ENCODE measurements around the gene ARG2. TPM values are rescaled to one million over a fixed set of nuclear protein-coding genes. Genes with fewer than 3 reads are reported as not detected.
"Not testable (repeated sequence)": the region's sequence is repeated elsewhere in the genome, so short reads cannot be mapped to it uniquely, and the experiment has no call there.

ARG2 gene
- total and polyA plus RNA-seq, 9 of the 15 experiments (the other 6 are each of a cell fraction or from before 2014, with no cell fraction given), result 6.2 to 75.0 (median 17.8) TPM

DNA sequence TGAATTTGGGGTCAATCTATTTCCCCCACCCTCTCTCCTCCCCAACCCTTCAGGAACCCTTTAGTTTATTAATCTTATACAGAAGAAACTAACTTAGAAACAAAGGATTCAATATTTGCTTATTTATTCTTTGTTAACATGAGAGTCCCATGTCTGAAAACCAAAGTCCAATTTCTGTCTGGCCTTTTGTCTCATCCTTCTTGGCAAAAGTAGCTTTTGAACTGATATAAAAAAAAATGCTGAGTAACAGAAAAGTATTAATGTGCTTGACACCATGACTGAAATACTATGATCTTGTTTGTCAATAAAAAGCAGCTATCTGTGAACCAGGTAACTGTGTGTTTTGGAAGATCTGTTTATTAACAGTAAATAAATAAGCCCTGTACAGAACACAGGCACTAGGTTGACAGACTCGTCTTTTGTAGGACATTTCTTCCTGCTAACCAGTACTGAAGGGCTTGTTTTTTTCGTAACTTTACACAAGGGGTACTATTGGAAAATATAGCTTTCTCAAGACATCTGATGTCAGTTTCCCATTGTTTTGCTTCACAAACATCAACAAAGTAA, 30.4 kb upstream of the ARG2 start:
- in situ Hi-C loops (cut with MboI), result loop anchor here (10.0 kb wide), 2 partner anchors 116 to 446 kb away; partner anchors contain the start of gene RDH12
- no peaks in the 10 kb centered on the region for H3K9me3 ChIP-seq (replicated peaks; ENCODE audit: control insufficient read depth, insufficient read depth, low read depth, low read length)
- no peak for DNase-seq (ENCODE audit: extremely low read depth in 1 of 4, low spot score in 3 of 4)
- BruUV-seq (replicated peaks), result TSS peak; percentile 23
- no peaks in the 10 kb centered on the region for H3K79me2 ChIP-seq (ENCODE audit: control insufficient read depth, insufficient read depth, low read length)
- no peak overlapping the region for H3K4me2 ChIP-seq (ENCODE audit: insufficient read depth, low read length)
- ATAC-seq, result no peak
- ChIA-PET POLR2A (interaction anchor here (0.9 to 2.0 kb wide), 2 partner anchors 11 to 115 kb away, joined by 6 to 10 read pairs; partner anchors contain the start of gene PIGH), CTCF (ENCODE audit: low intra/inter-chr PET ratio) (no interaction called here)
- H3K36me3 ChIP-seq (ENCODE audit: control insufficient read depth, insufficient read depth, low read length), result peaks cover 47% of the 10 kb centered on the region; the same call in 2 of the 3 replicates
- FAIRE-seq, result peak; percentile 67
- WGBS (ENCODE audit: insufficient coverage, low coverage, missing lambda C conversion rate), result 26% methylated on average over 2 of the region's 2 CpGs
- H3K4me1 ChIP-seq (replicated peaks in 1 of 2; ENCODE audit: control insufficient read depth in 2 of 2, insufficient read depth in 2 of 2, low read length in 2 of 2), result peaks cover 0 to 8% of the 10 kb centered on the region in 2 experiments; a peak in 2 of 5 replicates
- H3K9ac ChIP-seq (ENCODE audit: insufficient read depth in 1 of 2, low read depth in 2 of 2, low read length in 2 of 2), result no peak overlapping the region; a peak in 1 of 4 replicates
- no peak for TF ChIP-seq ARHGAP35 (IDR thresholded peaks at IDR 0.05; ENCODE audit: partially characterized antibody)
- TF ChIP-seq C11orf30 (IDR thresholded peaks at IDR 0.05; ENCODE audit: low read depth), result peak; percentile 64
- TF ChIP-seq MAFF (IDR thresholded peaks at IDR 0.05; ENCODE audit: low read length), result peak; percentile 35
- TF ChIP-seq XRCC4 (IDR thresholded peaks at IDR 0.05; ENCODE audit: extremely low read depth, insufficient read depth, insufficient read length), result no peak
- TF ChIP-seq POLR3A (IDR thresholded peaks at IDR 0.05; ENCODE audit: borderline replicate concordance, extremely low read depth, insufficient read depth, insufficient read length), result no peak
- TF ChIP-seq TARDBP (IDR thresholded peaks at IDR 0.05), result no peak
- TF ChIP-seq MAFG (tag; conservative IDR thresholded peaks at IDR 0.05), result peak; percentile 43
- peak; percentile 79 for TF ChIP-seq ZNF316 (IDR thresholded peaks at IDR 0.05)
- no peaks in the 10 kb centered on the region for H4K20me1 ChIP-seq (replicated peaks; ENCODE audit: control insufficient read depth, insufficient read depth, low read length)
- no peaks in the 10 kb centered on the region for H3K27me3 ChIP-seq (ENCODE audit: control insufficient read depth in 2 of 2, insufficient read depth in 2 of 2, low read length in 2 of 2)
- no peak overlapping the region for H2AFZ ChIP-seq (ENCODE audit: low read depth, low read length)
- H3K4me3 ChIP-seq, result no peak overlapping the region
- 0 out of 3 replicates have a peak overlapping the region, but pooled peaks have one; percentile 22 for H3K27ac ChIP-seq (ENCODE audit: extremely low read depth, low read depth, low read length)
- intact Hi-C loops (cut with micrococcal nuclease), result no loop called here
- H3K9me1 ChIP-seq (ENCODE audit: control insufficient read depth, insufficient read depth, low read length), result no peaks in the 10 kb centered on the region

GRCh38 chr14:67593650-67594049, 26.1 kb upstream of the ARG2 start:
- H3K9me1 ChIP-seq (ENCODE audit: control insufficient read depth, insufficient read depth, low read length); H3K4me2 ChIP-seq (ENCODE audit: insufficient read depth, low read length); H2AFZ ChIP-seq (ENCODE audit: low read depth, low read length); ATAC-seq; intact Hi-C loops (cut with micrococcal nuclease); H4K20me1 ChIP-seq (replicated peaks; ENCODE audit: control insufficient read depth, insufficient read depth, low read length); DNase-seq (ENCODE audit: extremely low read depth in 1 of 4, low spot score in 3 of 4); H3K27ac ChIP-seq (ENCODE audit: extremely low read depth, low read depth, low read length); H3K4me3 ChIP-seq; H3K9me3 ChIP-seq (replicated peaks; ENCODE audit: control insufficient read depth, insufficient read depth, low read depth, low read length); BruUV-seq (replicated peaks); H3K9ac ChIP-seq (ENCODE audit: insufficient read depth in 1 of 2, low read depth in 2 of 2, low read length in 2 of 2); in situ Hi-C loops (cut with MboI); H3K27me3 ChIP-seq (ENCODE audit: control insufficient read depth in 2 of 2, insufficient read depth in 2 of 2, low read length in 2 of 2); FAIRE-seq: not testable (repeated sequence)
- Histone ChIP-seq H3K36me3 (ENCODE audit: control insufficient read depth, insufficient read depth, low read length) (peaks cover 55% of the 10 kb centered on the region; the same call in 2 of the 3 replicates), H3K79me2 (ENCODE audit: control insufficient read depth, insufficient read depth, low read length) (peaks cover 28% of the 10 kb centered on the region), H3K4me1 (replicated peaks in 1 of 2; ENCODE audit: control insufficient read depth in 2 of 2, insufficient read depth in 2 of 2, low read length in 2 of 2) (peaks cover 0 to 17% of the 10 kb centered on the region in 2 experiments; a peak in 3 of 5 replicates)
- CTCF ChIA-PET (ENCODE audit: low intra/inter-chr PET ratio), result interaction anchor here (0.6 kb wide), 1 partner anchor 67 kb away, joined by 4 read pairs; no protein-coding TSS in a partner anchor
- 0% methylated on average over 1 of the region's 1 CpG for WGBS (ENCODE audit: insufficient coverage, low coverage, missing lambda C conversion rate)
- POLR2A ChIA-PET, result interaction anchor here (0.6 kb wide), 1 partner anchor 18 kb away, joined by 3 read pairs; no protein-coding TSS in a partner anchor
